Activated CD8-positive, alpha-beta T cell treated with anti-CD3 and anti-CD28 coated beads, Interleukin-2, amount 10 ng/mL, durations not matched to agents 7 days and 5 days (primary cell): ENCODE measurements around the gene IRS1. TPM values are rescaled to one million over a fixed set of nuclear protein-coding genes. Genes with fewer than 3 reads are reported as not detected.

Source experiments
- ATAC-seq: fragments of 150-1000 bp; cut with Tn5 transposase; one replicate; pipeline ENCODE4 v1.10.0; 2021; ENCODE audit warnings: moderate library complexity
- CTCF ChIA-PET: fragments of 350-600 bp; sonication (Branson Sonifier 250); formaldehyde crosslinking; loops from one replicate; lab custom pipeline; 2021; ENCODE audit warnings: antibody characterized with exemption; lab: Charles Lee
- POLR2A ChIA-PET: fragments of 350-600 bp; sonication (Branson Sonifier 250); formaldehyde crosslinking; loops from one replicate; lab custom pipeline; 2021; ENCODE audit warnings: antibody characterized with exemption; lab: Charles Lee
- DNase-seq: peaks from one replicate; pipeline ENCODE4 v3.0.0-alpha.2; 2020
- H3K27ac Mint-ChIP-seq: one replicate; pipeline ENCODE4 v1.8.0; 2021; ENCODE audit warnings: mild to moderate bottlenecking, mixed read lengths
- H3K27me3 Mint-ChIP-seq: one replicate; pipeline ENCODE4 v1.8.0; 2021; ENCODE audit warnings: low read depth, mixed read lengths
- H3K36me3 Mint-ChIP-seq: one replicate; pipeline ENCODE4 v1.8.0; 2021; ENCODE audit warnings: low read depth, mixed read lengths
- H3K4me1 Mint-ChIP-seq: one replicate; pipeline ENCODE4 v1.8.0; 2021; ENCODE audit warnings: low read depth, mixed read lengths
- H3K4me3 Mint-ChIP-seq: one replicate; pipeline ENCODE4 v1.8.0; 2021; ENCODE audit warnings: mild to moderate bottlenecking, mixed read lengths
- H3K9me3 Mint-ChIP-seq: one replicate; pipeline ENCODE4 v1.8.0; 2022; ENCODE audit warnings: mixed read lengths; ENCODE audit not compliant: insufficient read depth
- total RNA-seq, 2 experiments: library from RNA; stranded (reverse); gene quantifications; one replicate each; pipeline ENCODE4 v1.2.3, GENCODE V29; 2021

Gene IRS1
- total RNA-seq, 2 experiments from 2014 or later, result 7.3 to 9.6 TPM

GRCh38 chr2:226733189-226733858, 66.3 kb downstream of the IRS1 start:
- CTCF ChIA-PET, result no interaction called here

GRCh38 chr2:226732478-226733188, 67.0 kb downstream of the IRS1 start:
- no peak for DNase-seq
- Mint-ChIP-seq H3K4me3 (no peak overlapping the region), H3K4me1 (no peaks in the 10 kb centered on the region), H3K27ac (no peak overlapping the region), H3K9me3 (no peaks in the 10 kb centered on the region), H3K36me3 (peaks cover 2% of the 10 kb centered on the region), H3K27me3 (no peaks in the 10 kb centered on the region)
- CTCF ChIA-PET, result no interaction called here
- ATAC-seq, result no peak
- POLR2A ChIA-PET, result no interaction called here

More at GRCh38 chr2:226733189-226733858, 66.3 kb downstream of the IRS1 start:
- DNase-seq (no peak), ATAC-seq (no peak)
- Mint-ChIP-seq H3K4me3 (no peak overlapping the region), H3K36me3 (peaks cover 2% of the 10 kb centered on the region), H3K4me1 (no peaks in the 10 kb centered on the region), H3K27ac (no peak overlapping the region), H3K9me3 (no peaks in the 10 kb centered on the region), H3K27me3 (no peaks in the 10 kb centered on the region)
- POLR2A ChIA-PET, result no interaction called here

- H3K9me3 Mint-ChIP-seq, result no peaks in the 10 kb centered on the region
- POLR2A ChIA-PET, result no interaction called here
- H3K4me3 Mint-ChIP-seq, result no peak overlapping the region
- H3K27me3 Mint-ChIP-seq, result peaks cover 5% of the 10 kb centered on the region
- H3K4me1 Mint-ChIP-seq, result peaks cover 1% of the 10 kb centered on the region
- CTCF ChIA-PET, result no interaction called here
- H3K27ac Mint-ChIP-seq, result no peak overlapping the region
- H3K36me3 Mint-ChIP-seq, result no peaks in the 10 kb centered on the region
- ATAC-seq (no peak), DNase-seq (no peak)
Measured at GRCh38 chr2:226730481-226730880, 69.1 kb downstream of the IRS1 start.

- DNase-seq (no peak), ATAC-seq (no peak)
- Mint-ChIP-seq H3K9me3 (no peaks in the 10 kb centered on the region), H3K27ac (no peak overlapping the region), H3K4me3 (no peak overlapping the region), H3K27me3 (peaks cover 15% of the 10 kb centered on the region), H3K36me3 (no peaks in the 10 kb centered on the region), H3K4me1 (peaks cover 1% of the 10 kb centered on the region)
- ChIA-PET CTCF (no interaction called here), POLR2A (no interaction called here)
Measured at GRCh38 chr2:226728996-226729395, 70.6 kb downstream of the IRS1 start.

- Mint-ChIP-seq H3K27me3 (peaks cover 20% of the 10 kb centered on the region), H3K4me1 (peaks cover 1% of the 10 kb centered on the region)
- POLR2A ChIA-PET, result no interaction called here
Measured at GRCh38 chr2:226727251-226727650, 72.4 kb downstream of the IRS1 start.

GRCh38 chr2:226726546-226726945, 73.1 kb downstream of the IRS1 start:
- Mint-ChIP-seq H3K4me1 (peaks cover 1% of the 10 kb centered on the region), H3K27me3 (peaks cover 20% of the 10 kb centered on the region), H3K4me3 (no peak overlapping the region), H3K9me3 (no peaks in the 10 kb centered on the region), H3K27ac (no peak overlapping the region), H3K36me3 (no peaks in the 10 kb centered on the region)
- ChIA-PET POLR2A (no interaction called here), CTCF (interaction anchor here (1.0 kb wide), 1 partner anchor 74 kb away, joined by 4 read pairs; no protein-coding TSS in a partner anchor)
- ATAC-seq (no peak), DNase-seq (no peak)

More at GRCh38 chr2:226727251-226727650, 72.4 kb downstream of the IRS1 start:
- no peaks in the 10 kb centered on the region for H3K36me3 Mint-ChIP-seq
- H3K4me3 Mint-ChIP-seq, result no peak overlapping the region
- DNase-seq (no peak), ATAC-seq (no peak)
- H3K27ac Mint-ChIP-seq, result no peak overlapping the region
- CTCF ChIA-PET, result interaction anchor here (1.0 kb wide), 1 partner anchor 73 kb away, joined by 4 read pairs; no protein-coding TSS in a partner anchor
- H3K9me3 Mint-ChIP-seq, result no peaks in the 10 kb centered on the region

GRCh38 chr2:226725126-226725860, 74.3 kb downstream of the IRS1 start:
- DNase-seq, result no peak
- CTCF ChIA-PET, result no interaction called here
- no peaks in the 10 kb centered on the region for H3K36me3 Mint-ChIP-seq

GRCh38 chr2:226721541-226721940, 78.1 kb downstream of the IRS1 start:
- Mint-ChIP-seq H3K4me1 (peaks cover 1% of the 10 kb centered on the region), H3K9me3 (no peaks in the 10 kb centered on the region), H3K27me3 (peaks cover 31% of the 10 kb centered on the region), H3K36me3 (no peaks in the 10 kb centered on the region), H3K27ac (no peak overlapping the region), H3K4me3 (no peak overlapping the region)
- ATAC-seq (no peak), DNase-seq (no peak)
- ChIA-PET CTCF (no interaction called here), POLR2A (no interaction called here)

More at GRCh38 chr2:226725126-226725860, 74.3 kb downstream of the IRS1 start:
- Mint-ChIP-seq H3K4me1 (peaks cover 1% of the 10 kb centered on the region), H3K27ac (no peak overlapping the region), H3K27me3 (peaks cover 27% of the 10 kb centered on the region), H3K9me3 (no peaks in the 10 kb centered on the region), H3K4me3 (no peak overlapping the region)
- POLR2A ChIA-PET, result no interaction called here
- ATAC-seq, result no peak

- Mint-ChIP-seq H3K4me1 (peaks cover 1% of the 10 kb centered on the region), H3K27me3 (peaks cover 30% of the 10 kb centered on the region), H3K4me3 (no peak overlapping the region), H3K9me3 (no peaks in the 10 kb centered on the region), H3K27ac (no peak overlapping the region), H3K36me3 (no peaks in the 10 kb centered on the region)
- DNase-seq (no peak), ATAC-seq (no peak)
- POLR2A ChIA-PET, result no interaction called here
- CTCF ChIA-PET, result no interaction called here
Measured at GRCh38 chr2:226720948-226721347, 78.7 kb downstream of the IRS1 start.

- CTCF ChIA-PET, result no interaction called here
- no peaks in the 10 kb centered on the region for H3K36me3 Mint-ChIP-seq
- H3K4me3 Mint-ChIP-seq, result no peak overlapping the region
- peaks cover 20% of the 10 kb centered on the region for H3K27me3 Mint-ChIP-seq
- POLR2A ChIA-PET, result no interaction called here
- no peaks in the 10 kb centered on the region for H3K9me3 Mint-ChIP-seq
- no peak for DNase-seq
- ATAC-seq, result no peak
- H3K27ac Mint-ChIP-seq, result no peak overlapping the region
- H3K4me1 Mint-ChIP-seq, result no peaks in the 10 kb centered on the region
Measured at GRCh38 chr2:226717719-226718118, 81.9 kb downstream of the IRS1 start.

GRCh38 chr2:226716126-226716525, 83.5 kb downstream of the IRS1 start:
- no peaks in the 10 kb centered on the region for H3K9me3 Mint-ChIP-seq
- H3K27me3 Mint-ChIP-seq, result peaks cover 18% of the 10 kb centered on the region
- no peak for ATAC-seq
- H3K27ac Mint-ChIP-seq, result no peak overlapping the region
- H3K36me3 Mint-ChIP-seq, result no peaks in the 10 kb centered on the region
- H3K4me3 Mint-ChIP-seq, result no peak overlapping the region
- ChIA-PET POLR2A (no interaction called here), CTCF (no interaction called here)
- H3K4me1 Mint-ChIP-seq, result no peaks in the 10 kb centered on the region
- no peak for DNase-seq
